ENCODE results near the gene PDXK. TPM values are rescaled to one million over a fixed set of nuclear protein-coding genes. Genes with fewer than 3 reads are reported as not detected.

Gene PDXK
- polyA plus RNA-seq, 3 donors: 128 to 214 (median 210) TPM

GRCh38 chr21:43740497-43741156 is 21.7 kb downstream of the PDXK start:
- 84% methylated on average over 9 of the region's 25 CpGs for WGBS (ENCODE audit: insufficient coverage)
- Mint-ChIP-seq H3K27ac (peak overlapping the region in 1 of 7 donors; percentile 74), H3K4me1 (peaks cover 19% of the 10 kb centered on the region), H3K4me3 (no peak overlapping the region), H3K27me3 (ENCODE audit: low read depth in 3 of 3) (peaks cover 0 to 1% (median 0%) of the 10 kb centered on the region in 3 donors), H3K36me3 (peaks cover 42 to 73% of the 10 kb centered on the region in 2 donors), H3K9me3 (peaks cover 0 to 12% (median 0%) of the 10 kb centered on the region in 7 donors)
- H3K9ac ChIP-seq (ENCODE audit: insufficient read depth, low read length, poor library complexity, severe bottlenecking): no peak overlapping the region
- H3K27me3 ChIP-seq (ENCODE audit: control insufficient read depth in 2 of 2, insufficient read depth in 2 of 2, low read length in 2 of 2): no peaks in the 10 kb centered on the region
- H4K20me1 ChIP-seq (ENCODE audit: insufficient read depth, low read length): peaks cover 85% of the 10 kb centered on the region
- DNase-seq: peak in 1 of 3 donors; percentile 59
- H3K9me3 ChIP-seq (replicated peaks in 1 of 2; ENCODE audit: control insufficient read depth in 1 of 2, insufficient read depth in 1 of 2, low read length in 2 of 2): no peaks in the 10 kb centered on the region
- H3K4me1 ChIP-seq (ENCODE audit: control insufficient read depth in 1 of 2, insufficient read depth in 2 of 2, low read length in 2 of 2): no peaks in the 10 kb centered on the region
- no peak overlapping the region for H2AFZ ChIP-seq (ENCODE audit: insufficient read depth, low read depth, low read length, poor library complexity, severe bottlenecking)
- no peak for TF ChIP-seq CTCF (IDR thresholded peaks at IDR 0.05)
- no peak overlapping the region for H3K4me2 ChIP-seq (replicated peaks; ENCODE audit: extremely low read depth, low read length, poor library complexity, severe bottlenecking)
- peaks cover 52 to 88% of the 10 kb centered on the region in 2 donors for H3K36me3 ChIP-seq (replicated peaks in 1 of 2; ENCODE audit: control insufficient read depth in 1 of 2, insufficient read depth in 2 of 2, low read length in 2 of 2)
- intact Hi-C loops (cut with micrococcal nuclease): no loop called here
- no peak overlapping the region for H3K4me3 ChIP-seq (replicated peaks in 1 of 3; ENCODE audit: low read depth in 2 of 3, low read length in 3 of 3)
- peaks cover 41% of the 10 kb centered on the region for H3K79me2 ChIP-seq (ENCODE audit: insufficient read depth, low read length)
- H3K27ac ChIP-seq (ENCODE audit: low read depth in 1 of 2, low read length in 2 of 2): peak overlapping the region in 1 of 2 donors; percentile 28

GRCh38 chr21:43741423-43742096 is 22.6 kb downstream of the PDXK start:
- Histone ChIP-seq H3K4me2 (replicated peaks; ENCODE audit: extremely low read depth, low read length, poor library complexity, severe bottlenecking) (no peak overlapping the region), H3K79me2 (ENCODE audit: insufficient read depth, low read length) (peaks cover 31% of the 10 kb centered on the region), H3K9me3 (replicated peaks in 1 of 2; ENCODE audit: control insufficient read depth in 1 of 2, insufficient read depth in 1 of 2, low read length in 2 of 2) (no peaks in the 10 kb centered on the region), H4K20me1 (ENCODE audit: insufficient read depth, low read length) (peaks cover 80% of the 10 kb centered on the region), H3K4me1 (ENCODE audit: control insufficient read depth in 1 of 2, insufficient read depth in 2 of 2, low read length in 2 of 2) (no peaks in the 10 kb centered on the region), H2AFZ (ENCODE audit: insufficient read depth, low read depth, low read length, poor library complexity, severe bottlenecking) (no peak overlapping the region), H3K4me3 (replicated peaks in 1 of 3; ENCODE audit: low read depth in 2 of 3, low read length in 3 of 3) (no peak overlapping the region), H3K9ac (ENCODE audit: insufficient read depth, low read length, poor library complexity, severe bottlenecking) (no peak overlapping the region), H3K27ac (ENCODE audit: low read depth in 1 of 2, low read length in 2 of 2) (no peak overlapping the region), H3K27me3 (ENCODE audit: control insufficient read depth in 2 of 2, insufficient read depth in 2 of 2, low read length in 2 of 2) (no peaks in the 10 kb centered on the region), H3K36me3 (replicated peaks in 1 of 2; ENCODE audit: control insufficient read depth in 1 of 2, insufficient read depth in 2 of 2, low read length in 2 of 2) (peaks cover 57 to 88% of the 10 kb centered on the region in 2 donors)
- TF ChIP-seq CTCF (IDR thresholded peaks at IDR 0.05): no peak
- Mint-ChIP-seq H3K9me3 (peaks cover 0 to 10% (median 0%) of the 10 kb centered on the region in 7 donors), H3K4me3 (no peak overlapping the region), H3K27me3 (ENCODE audit: low read depth in 3 of 3) (peaks cover 0 to 1% (median 0%) of the 10 kb centered on the region in 3 donors), H3K36me3 (peaks cover 44 to 73% of the 10 kb centered on the region in 2 donors), H3K4me1 (peaks cover 15% of the 10 kb centered on the region), H3K27ac (peak overlapping the region in 2 of 7 donors; percentile 8 to 66)
- 68% methylated on average over 21 of the region's 28 CpGs for WGBS (ENCODE audit: insufficient coverage)
- no peak for DNase-seq
- intact Hi-C loops (cut with micrococcal nuclease): no loop called here

Measured in CD14-positive monocyte (primary cell).